Activated CD8-positive, alpha-beta memory T cell treated with anti-CD3 and anti-CD28 coated beads for 48 hours (primary cell): ENCODE measurements around the gene METAP1D.
"Not testable (repeated sequence)": the region's sequence is repeated elsewhere in the genome, so short reads cannot be mapped to it uniquely, and the experiment has no call there.

Source experiments
- DNase-seq, 3 experiments: peaks; one replicate each; pipeline ENCODE4 v3.0.0-alpha.2; 2020; ENCODE audit warnings: low read depth in 2 of 3, low spot score in 2 of 3

The METAP1D gene

DNA sequence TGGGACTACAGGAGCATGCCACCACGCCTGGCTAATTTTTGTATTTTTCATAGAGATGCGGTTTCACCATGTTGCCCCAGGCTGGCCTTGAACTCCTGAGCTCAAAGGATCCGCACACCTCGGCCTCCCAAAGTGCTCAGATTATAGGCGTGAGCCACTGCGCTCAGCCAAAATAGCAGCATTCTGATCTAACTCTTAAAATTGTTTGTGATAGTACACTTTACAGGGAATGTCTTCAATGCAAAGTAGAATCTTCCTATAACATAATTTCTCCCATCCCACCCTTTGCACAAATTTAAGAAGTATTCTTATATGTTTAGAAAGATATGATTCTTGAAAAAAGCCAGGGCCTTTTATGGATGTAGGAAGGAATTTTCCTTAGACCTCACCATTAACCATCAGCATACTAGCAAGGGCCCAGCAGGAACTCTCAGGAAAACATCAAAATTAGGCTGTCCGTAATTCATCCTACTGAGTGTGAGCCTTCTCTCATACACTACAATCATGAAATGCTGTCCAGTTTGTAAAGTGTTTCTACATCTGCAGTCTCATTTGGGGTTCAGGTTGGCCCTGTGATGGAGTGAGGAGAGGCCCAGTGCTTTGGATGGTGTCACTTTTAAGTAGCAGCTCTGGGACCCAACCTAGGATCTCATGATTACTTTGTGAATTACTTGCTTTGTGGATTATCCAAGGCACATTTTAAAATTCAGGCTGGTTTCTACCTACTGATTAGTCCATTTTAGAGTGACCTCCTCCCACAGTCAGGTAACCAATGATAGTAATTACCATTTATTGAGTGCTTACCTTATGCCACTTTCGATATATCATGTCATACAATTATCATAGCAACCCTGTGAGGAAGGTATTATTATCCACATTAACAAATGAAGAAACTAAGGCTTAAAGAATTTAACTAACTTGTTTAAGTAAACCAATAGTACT, 48.1 kb downstream of the METAP1D start:
- DNase-seq: no peak

DNA sequence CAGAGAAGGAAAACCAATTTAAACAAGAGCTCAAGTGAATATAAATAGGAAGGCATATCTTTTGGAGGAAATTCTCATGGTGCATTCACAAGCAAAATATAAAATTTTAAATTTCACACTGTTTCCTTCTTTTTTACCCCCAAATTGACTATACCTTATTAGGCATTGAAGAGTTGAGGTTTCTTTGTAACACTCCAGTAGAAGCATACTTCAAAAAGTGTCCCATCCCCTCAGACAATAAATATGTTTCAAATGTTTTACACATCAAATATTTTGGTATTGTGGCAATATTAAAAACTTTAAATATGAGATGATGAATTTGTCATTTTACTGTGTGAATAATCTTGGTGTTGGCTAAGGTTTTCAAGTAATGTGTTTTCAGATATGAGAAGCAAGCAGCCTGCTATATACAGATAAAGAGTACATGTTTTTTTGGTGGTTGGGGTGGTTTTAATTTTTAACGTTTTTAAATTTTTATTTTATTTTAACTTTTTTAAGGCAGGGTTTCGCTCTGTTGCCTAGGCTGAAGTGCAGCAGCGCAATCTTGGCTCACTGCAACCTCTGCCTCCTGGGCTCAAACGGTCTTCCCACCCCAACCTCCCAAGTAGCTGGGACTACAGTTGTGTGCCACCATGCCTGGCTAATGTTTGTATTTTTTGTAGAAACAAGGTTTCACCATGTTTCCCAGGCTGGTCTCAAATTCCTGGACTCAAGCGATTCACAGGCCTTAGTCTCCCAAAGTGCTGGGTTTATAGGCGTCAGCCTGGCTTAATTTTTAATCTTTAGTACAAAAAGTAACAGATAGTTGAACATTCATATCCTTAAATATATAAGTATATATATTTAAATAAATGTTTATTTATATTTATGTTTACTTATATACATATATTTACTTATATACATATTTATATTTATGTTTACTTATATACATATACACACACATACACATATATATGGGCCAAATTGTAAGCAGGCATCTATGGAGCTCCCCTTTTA, 49.1 kb downstream of the METAP1D start:
- no peak for DNase-seq

DNA sequence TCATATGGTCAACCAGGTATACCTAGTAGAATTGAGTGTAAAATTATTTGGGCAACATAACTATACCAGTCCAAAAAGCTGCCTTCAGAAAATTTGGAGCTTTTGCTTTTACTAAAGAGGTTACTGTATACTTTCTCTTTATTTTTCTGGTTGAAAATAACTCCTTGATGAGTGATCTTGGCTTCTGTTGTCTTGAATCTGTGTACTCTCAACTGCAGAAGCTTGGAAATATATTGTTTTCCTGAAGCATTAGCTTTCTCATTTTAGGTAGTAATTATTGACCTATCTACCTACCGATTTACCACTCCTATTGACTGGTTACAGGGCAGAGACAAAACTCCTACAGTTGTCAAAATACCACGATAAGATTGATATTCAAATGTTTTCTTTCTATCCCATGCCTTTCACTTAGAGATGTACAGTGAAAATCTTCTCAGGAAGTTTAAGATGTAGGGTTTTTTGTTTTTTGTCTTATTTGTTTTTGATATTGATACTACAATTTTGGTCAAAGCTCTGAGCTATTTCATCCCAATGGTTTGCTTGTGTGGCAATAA, 49.9 kb downstream of the METAP1D start:
- DNase-seq: no peak

DNA sequence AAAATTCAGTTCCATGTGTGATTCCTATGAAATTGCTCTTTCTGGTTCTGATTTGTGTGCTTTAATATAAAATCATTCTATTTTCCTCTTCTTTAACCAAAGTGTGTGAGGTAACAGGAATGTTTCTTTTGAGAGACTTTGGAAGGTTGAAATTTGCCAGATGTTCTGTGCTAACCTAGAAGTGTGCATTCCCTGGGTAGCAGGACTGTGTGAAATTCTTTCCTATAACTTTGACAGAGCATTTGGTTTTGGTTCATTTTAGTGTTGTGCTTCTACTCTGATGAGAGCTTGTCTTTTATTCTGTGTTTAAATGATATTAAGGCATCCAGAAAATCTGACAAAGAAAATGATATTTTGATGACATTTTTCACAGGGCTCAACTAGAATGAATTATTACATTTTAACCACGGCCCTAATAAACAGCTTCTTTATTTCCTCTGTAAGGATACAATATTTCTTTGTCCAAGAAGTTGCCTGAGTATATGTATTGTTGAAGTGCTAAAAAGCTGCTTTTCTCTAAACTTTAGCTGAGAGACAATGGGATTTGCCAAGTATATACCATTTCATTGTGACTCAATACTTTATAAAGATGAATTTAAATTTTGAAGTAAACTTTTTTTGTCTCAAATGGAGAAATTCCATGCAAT, 50.8 kb downstream of the METAP1D start:
- no peak for DNase-seq

DNA sequence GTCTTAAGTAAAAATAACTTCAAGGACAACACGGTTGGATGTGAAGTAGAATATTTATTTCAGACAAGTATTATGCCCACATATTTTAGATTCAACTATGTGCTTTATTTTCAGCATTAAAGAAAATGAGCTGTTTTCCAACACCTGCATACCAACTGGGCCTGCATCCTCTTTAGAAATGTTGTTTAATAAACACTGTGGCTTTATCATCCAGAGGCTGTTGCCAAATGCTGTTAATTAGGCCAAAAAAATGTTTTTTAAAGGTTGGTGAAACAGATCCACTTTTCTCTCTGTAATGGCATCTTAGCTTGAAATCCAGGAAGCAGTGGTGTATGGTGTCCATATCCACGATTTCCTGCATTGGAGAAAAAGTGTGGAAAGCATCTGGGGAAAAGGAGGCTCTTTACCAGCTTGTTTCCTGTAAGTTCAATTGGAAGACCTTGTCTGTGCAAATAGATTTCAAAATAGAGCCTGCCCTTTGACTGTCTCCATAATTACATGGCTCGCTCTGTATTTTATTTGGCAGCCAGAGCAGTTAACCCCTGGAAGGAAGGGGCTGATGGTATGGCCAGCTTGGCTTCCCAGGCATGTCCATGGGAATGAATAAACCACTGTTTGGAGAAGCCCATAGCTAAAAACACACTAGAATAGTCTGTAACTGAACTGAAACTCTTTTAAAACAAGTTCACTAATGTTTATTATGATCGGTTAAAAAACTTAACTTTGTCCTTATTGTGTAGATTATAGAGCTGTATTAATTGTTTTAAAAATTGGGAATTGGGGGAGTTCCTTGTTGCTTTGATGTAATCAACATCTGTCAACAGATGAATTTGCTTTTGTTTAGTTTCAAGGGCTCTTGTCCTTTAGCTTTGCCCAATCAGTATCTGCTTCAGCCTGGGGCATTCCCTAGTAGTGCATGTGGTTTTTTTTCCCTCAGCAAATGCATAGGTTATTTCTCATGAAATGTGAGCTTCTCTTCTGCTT, 52.5 kb downstream of the METAP1D start:
- DNase-seq: no peak

DNA sequence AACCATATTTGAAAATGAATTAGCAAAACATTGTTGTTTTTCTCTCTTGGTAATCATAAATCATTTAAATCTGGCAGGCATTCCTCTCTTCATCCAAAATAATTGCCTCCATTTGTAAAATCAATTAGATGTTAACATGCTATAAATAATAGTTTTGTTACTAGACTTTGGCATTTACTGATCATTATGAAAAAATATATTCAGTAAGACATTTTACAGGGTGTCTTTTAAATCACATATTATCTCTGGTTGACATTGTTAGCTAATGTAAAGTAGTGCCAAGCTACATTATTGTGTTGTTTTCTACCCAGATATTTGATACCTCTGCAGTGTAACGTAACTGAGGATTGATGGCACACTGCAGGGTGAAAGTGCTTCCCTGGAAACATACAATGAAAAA, 53.7 kb downstream of the METAP1D start:
- no peak for DNase-seq

DNA sequence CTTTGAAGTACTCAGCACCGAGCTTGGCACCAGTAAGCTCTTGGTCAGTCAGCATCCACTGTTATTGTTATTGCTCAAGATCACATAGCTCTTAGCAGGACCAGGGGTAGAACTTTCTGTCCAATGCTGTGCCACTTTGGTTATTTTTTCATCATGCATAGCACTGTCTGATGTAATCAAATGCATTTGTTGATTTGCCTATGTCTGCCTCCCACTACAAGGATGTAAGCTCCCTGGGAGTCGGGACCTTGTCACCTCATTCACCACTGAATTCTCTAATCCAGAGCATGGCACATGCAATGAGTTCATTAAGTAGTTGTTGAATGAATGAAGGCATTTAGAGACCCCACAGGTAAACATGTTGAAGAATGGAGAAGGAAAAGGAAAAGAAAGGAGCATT, 56.5 kb downstream of the METAP1D start:
- DNase-seq: no peak

DNA sequence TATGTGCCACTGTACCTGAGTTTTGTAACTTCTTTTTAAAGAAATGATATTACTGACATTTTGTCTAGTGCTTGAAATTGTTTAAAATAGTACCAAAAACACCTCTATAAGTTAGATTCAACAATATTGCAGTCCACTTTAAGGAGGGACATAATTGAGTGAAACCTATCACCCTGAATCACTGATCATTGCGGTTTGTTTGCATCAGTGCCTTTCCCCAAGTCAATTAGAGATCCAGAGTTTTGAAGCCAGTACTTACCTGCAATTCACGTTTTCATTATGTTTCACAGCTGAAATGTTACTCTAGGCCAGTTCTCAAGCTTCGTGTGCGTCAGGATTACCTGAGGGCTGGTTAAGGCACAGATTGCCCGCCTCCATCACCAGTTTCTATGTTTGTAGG, 58.9 kb downstream of the METAP1D start:
- no peak for DNase-seq

DNA sequence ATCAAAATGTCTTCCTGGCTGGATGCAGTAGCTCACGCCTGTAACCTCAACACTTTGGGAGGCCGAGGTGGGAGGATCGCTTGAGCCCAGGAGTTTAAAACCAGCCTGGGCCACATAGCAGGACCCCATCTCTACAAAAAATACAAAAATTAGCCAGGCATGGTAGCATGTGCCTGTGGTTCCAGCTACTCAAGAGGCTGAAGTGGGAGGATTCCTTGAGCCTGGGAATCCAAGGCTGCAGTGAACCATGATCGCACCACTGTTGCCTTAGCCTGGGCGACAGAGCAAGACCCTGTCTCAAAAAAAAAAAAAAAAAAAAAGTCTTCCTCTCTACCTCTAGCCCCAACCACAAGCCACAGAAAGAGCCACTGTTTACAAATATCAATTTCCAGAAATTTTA, 60.4 kb downstream of the METAP1D start:
- DNase-seq: not testable (repeated sequence)

DNA sequence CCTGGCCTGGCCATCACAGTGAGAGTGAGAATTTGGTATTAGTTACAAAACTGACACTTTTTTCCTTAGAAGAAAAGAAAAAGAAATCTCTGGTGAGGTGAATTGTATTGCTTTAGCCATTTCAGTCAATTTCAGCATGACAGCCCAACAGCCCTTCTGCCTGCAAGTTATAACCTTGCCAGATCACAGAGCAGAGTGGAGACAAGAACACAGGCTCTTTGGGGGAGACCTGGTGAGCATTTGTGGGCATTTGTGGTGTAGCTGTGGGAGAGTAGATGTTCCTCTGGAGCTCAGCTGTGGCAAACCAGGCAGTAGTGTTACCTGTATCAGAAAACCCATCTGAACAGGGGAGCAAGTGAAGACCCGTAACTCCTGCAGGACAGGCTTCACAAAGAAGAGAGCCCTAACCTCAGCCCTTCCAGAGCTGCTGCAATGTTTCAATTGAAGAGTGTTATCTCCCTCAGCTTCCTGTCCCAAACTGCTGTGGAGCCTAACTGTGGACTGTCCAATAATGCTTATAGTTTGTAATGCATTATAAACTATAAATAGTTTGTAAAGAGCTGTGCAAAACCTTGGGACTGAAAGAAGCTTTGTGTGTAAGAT, 62.8 kb downstream of the METAP1D start:
- no peak for DNase-seq

DNA sequence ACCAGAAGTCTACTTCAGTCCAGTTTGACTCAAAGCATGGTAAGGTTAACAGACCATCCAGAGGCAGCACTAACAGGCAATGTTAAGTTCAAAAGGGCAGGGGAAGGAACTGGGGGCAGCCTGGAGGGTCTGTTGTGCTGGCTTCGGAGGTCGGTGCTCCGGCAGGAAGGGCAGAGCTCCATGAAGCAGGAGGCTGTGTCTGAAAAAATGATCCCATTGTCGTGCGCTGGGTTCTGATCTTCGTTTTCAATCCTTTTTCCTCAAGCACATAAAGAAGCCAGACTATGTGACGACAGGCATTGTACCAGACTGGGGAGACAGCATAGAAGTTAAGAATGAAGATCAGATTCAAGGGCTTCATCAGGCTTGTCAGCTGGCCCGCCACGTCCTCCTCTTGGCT, 63.7 kb downstream of the METAP1D start:
- DNase-seq: no peak

DNA sequence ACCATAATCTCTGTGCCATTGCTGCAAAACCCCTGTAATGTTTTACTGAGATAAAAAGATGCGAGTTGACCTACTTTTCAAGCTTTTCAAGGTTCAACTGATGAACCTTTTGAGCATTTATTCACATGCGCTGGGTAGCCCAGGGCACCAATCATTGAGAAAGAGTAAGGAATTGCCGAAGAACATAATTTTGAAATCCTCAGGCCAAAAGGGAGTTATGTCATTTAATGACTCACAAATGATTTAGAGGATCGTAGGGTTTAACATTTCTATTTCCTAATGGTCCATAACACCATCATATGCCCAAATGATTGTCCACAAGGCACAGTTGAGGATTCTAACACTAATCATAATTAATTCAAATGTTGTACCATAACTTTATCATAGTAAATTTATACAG, 65.4 kb downstream of the METAP1D start:
- no peak for DNase-seq

DNA sequence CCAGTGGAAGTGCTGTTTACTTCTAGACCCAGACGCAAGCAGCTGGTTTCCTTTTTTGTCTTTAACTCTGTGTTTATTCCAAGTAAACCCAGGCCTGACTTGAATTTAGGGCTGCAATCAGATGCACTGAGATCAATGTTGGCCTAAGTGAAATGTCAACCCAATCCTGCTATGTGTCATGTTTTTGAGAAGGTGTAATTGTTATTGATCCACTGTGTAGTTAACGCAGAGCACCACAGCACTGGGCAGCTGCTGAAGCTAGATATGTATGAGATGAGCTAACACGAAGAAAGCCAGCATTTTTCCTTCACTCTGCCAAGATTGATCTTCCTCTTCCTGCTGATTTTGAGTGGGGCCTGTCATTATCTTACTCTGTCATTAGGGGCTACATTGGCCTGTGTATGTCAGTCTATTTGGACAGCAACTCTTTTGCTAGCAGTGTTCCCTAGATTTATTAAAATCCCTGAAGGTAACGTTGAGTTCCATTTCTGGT, 66.7 kb downstream of the METAP1D start:
- no peak for DNase-seq

DNA sequence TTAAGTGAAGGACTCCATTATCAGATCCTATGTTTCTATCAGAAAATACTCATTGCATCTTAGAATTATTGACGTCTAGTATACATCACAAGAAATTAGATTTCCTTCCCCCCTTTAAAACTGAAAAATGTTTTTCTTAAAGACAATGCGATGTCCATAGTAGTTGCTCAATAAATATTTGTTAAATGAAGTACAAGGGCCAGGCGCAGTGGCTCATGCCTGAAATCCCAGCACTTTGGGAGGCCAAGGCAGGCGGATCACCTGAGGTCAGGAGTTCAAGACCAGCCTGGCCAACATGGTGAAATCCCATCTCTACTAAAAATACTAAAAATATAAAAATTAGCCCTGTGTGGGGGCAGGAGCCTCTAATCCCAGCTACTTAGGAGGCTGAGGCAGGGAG, 68.2 kb downstream of the METAP1D start:
- DNase-seq: not testable (repeated sequence)

DNA sequence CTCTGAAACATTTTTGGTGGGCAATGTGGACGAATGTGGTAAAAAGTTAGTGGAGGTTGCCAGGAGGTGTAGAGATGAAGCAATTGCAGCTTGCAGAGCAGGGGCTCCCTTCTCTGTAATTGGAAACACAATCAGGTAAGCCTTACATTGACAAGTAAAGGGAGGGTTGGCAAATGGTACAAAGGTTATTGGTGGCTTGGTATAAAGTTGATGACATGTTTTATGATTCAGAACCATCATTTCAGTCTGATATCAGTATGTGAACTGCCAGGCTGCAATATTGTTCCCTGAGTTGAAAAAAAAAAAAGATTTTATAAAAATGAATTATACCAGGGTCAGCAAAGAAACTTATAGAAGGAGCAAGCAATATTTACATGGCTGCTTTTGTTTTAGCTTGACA, 71.2 kb downstream of the METAP1D start:
- DNase-seq: no peak

DNA sequence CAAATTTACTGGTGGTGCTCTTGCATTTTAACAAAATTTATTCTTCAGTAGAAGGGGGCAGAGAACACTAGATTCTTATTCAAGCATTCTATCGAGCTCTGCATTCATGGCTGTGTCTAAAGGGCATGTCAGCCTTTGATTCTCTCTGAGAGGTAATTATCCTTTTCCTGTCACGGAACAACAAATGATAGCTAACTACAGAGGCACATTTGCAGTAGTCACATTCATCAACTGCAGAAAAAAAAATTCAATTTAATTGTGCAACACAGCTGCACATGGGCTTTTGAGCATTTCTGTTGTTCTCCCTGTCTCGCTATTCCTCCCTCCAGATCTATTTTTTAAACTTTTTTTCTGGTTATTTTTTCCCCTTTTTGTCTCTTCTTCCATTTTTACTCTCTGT, 72.5 kb downstream of the METAP1D start:
- DNase-seq: no peak

DNA sequence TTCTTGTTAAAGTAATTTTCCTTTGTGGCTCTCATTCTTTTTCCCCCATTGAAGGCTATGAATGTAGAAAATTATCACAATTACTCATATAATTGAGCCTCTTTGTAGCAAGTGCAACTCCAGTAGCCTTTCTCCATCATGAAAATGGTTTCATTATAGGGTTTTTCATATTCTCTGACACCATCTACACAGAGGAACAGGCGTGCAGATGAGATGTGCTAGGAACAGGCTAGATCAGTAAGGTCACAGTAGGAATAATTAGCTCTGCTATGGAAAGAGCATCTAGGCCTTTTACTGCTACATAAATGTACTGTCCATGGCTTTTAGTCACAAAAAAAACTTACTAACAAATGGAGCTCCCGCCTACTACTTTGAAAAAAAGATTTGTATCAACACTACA, 73.0 kb downstream of the METAP1D start:
- DNase-seq: no peak

DNA sequence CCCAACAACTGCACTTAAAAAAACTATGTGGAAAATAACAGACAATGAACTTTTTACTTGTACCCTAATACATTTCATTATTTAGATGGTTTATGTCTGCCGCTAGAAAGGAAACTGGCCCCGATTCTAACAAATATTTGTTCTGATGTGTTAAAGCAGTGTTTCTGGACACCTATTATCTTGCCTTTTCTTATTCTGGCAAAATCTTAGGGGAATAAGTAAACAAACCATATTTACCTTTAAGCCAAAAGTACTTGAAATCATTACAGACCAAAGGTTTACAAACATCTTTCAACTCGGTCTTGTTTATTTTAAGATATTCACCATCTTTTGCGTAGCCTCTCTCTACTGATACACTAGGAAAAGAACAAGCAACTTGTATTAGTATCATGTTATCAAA, 73.8 kb downstream of the METAP1D start:
- no peak for DNase-seq

DNA sequence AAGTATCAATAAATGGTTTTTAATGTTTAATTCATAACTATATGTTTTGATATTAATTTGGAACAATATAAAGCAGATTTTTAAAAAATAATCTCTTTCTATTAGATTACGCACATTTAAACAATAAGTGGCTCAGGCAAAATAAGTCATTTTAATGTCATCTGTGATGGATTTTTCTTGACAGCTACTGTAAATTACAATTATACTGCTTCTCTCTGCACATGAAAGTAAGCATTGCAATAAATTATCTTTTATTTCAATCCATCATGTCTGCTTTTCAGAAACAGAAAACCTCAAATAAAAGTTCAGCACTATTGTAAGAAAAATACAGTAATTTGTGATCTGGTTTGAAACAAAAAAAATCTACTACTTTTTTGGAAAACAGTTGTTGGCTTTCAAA, 74.5 kb downstream of the METAP1D start:
- DNase-seq: no peak
